ENCODE data around the gene ENC1.

- TF ChIP-seq CTCF (IDR thresholded peaks at IDR 0.05) (no peak), POLR2AphosphoS5 (IDR thresholded peaks at IDR 0.05) (no peak)
Measured at GRCh38 chr5:74655206-74655605, 14.7 kb upstream of the ENC1 start.
